ENCODE results near the gene MYO5B.

Gene MYO5B

DNA sequence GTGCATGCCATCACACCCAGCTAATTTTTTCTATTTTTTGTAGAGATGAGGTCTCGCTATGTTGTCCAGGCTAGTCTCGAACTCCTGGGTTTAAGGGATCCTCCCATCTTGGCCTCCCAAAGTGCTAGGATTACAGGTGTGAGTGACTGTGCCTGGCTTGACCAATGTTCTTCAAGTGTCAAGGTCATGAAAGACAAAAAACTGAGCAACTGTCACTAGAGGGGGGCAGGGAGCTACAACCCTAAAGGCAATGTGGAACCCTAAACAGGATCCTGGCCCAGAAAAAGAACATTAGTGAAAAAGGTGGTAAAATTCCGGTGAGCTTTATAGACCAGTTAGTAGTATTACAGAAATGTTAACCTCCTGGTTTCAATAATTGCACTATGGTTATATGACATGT, 7.3 kb downstream of the MYO5B start:
- no peak for DNase-seq

DNA sequence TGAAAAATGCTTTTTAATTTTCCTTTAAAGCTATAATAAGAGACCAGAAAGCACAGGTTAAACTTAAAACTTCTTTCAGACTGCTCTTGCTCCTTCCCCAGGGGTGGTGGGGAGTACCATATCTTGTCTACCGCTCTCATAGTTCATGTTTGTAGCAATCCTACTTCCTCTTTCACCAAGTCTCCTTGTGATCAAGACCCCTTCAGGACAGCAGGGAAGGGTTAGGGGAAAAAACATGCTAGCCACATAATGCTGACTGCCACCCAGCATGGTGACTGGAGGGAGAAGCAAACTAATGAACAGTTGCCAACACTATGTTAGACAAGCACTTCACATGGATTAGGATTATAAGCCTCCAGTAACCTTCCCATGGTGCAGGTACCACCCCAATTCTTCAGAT, 8.6 kb downstream of the MYO5B start:
- DNase-seq = no peak

DNA sequence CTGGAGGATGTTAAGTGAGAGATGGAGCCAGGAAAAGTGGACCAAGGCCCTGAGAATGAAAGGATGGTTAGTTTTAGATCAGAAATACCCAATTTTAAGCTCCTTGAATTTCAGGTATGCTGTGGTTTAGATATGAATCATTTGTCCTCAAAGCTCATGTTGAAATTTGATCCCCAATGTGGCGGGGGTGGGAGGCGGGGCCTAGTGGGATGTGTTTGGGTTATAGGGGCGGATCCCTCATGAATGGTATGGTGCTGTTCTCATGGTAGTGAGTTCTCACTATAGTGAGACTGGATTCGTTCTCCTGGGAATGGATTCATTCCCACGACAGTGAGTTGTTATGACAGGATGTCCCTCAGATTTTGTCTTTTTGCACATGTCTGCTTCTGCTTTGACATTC, 11.4 kb downstream of the MYO5B start:
- DNase-seq = no peak

DNA sequence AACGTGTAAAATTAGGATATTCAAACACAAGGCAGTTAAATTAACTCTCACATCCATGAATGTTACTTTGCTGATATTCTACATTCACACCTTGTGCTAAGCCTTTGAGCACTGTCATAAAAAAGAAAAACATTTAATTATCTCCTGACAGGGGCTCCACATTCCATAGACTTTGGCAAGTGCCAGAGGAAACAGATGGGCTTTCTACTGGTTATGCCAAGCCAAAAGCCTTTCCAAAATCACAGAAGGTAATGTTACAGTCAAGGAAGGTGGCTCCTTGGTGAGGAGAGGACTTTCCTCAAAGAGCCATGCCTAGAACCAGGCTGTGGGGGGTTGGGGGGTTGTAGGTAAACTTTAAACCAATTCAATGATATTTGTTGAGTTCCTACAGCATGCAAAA, 12.4 kb downstream of the MYO5B start:
- no peak for DNase-seq

DNA sequence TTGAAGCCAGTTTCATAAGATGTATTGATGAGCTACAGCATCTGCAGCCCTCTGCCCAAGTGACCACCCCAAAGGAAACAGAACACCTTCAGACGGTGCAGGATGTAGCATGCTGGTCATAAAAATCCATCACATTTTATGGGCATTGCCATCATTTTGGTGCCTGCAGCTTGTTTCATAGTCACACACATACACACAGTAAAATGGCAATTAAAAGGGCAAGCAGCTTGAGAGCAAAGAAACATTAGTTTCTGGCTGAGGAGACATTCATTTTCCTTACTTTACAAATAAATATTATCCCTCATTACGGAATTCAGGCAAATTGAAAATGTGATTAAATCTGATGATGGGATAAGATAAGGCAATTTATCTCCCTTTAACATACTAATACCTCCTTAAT, 13.4 kb downstream of the MYO5B start:
- DNase-seq = no peak

DNA sequence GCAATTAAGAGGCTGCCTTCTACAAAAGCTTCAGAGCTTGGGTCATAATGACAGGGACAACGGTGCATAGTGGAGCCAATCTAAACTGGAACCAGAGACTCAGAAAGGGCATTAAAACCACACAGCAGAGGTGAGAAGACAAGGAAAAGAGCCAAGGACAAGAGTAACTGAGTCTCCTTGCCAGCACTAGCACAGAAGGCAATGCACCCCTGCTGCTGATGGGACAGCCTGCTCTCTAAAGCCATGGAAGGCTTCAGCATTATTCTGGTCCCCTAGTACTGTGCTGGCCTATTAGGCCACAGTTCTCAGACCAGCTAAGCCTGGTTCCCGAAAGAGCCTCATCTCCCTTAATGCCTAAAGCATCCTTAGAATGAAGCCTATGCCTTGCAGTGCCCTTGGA, 15.5 kb downstream of the MYO5B start:
- DNase-seq = no peak

DNA sequence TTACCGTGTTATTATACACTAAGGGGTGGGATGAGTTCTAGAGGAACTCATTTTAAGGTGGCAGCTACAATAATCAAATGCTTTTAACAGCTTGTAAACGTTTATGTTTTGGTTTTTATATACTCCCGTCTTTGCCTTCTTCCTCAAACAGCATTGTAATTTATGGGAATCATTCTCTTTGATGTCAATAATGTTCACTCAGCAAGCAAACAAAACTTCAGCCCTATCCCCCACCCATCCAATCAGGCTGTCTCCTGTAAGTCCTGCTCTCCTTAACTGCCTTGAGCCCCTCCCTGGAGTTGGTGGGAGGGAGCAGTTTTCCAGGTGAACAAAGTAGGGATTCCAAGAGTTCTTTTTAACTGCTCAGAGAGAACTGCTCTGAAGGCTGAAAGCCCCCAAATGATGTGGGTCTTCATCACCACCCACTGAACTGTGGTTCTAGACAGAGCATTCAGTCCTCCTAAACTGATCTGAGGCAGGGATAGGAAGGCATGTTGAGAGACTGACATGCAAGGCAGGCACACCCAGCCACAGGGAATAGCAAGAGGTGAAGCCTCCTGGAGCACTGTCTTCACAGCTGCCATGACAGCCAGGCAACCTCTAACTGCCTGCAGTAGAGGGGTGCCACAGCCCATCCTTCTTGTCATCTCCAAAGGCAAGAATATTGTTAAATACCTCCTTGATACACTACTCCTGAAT, 17.5 kb downstream of the MYO5B start:
- no peak for DNase-seq

DNA sequence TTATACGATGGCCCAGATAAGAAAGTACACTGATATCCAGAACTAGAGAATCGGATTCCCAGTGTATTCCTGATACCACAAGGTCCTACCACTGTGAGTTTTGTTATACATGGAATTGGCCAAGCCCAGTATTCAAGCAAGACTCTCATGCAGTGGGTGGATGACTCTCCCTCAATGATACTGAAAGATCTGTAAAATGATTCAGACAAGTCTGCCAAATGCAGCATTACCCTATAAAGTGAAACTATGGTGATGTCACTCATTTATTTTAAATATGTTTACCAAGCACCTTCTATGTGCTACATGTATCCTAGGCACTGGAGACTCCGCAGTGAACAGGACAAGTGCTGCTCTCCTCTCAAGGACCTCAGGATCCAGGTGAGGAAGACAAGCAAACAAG, 22.6 kb downstream of the MYO5B start:
- DNase-seq = no peak

DNA sequence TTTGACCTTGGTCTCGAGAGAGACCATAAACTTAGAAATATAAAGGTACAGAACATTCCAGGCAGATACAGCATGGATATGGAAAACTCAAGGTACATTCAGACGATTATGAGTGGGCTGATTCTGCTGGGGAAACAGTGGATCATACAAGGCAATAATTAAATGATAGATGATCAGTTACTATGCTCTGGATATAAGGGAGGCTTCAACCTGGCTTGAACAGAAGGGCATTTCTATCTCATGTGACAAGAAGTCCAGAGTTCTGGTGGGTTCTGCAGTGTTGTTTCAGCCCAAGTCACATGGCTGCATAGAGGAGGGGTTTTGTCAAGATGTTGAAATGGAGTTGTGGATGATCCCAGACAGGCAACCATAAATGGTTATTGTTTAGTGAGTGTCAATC, 23.5 kb downstream of the MYO5B start:
- DNase-seq = no peak

DNA sequence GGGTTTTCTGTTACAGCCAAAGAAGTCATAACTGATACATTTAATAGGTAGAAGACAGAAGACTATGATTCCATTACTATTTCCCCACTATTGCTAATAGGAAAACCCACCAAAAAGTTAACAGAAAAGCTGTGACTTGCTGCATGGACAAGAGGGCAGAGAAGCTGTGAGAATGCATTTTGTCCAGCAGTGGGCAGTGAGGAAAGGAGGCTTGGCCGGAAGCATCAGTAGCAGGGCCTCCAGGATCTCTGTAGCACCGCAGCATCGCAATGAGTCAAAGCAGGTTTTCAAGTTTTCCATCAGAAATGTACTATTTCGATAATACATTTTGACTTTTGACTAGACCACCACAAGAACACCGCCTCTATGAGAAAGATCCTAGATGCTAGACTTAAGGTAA, 24.9 kb downstream of the MYO5B start:
- no peak for DNase-seq

DNA sequence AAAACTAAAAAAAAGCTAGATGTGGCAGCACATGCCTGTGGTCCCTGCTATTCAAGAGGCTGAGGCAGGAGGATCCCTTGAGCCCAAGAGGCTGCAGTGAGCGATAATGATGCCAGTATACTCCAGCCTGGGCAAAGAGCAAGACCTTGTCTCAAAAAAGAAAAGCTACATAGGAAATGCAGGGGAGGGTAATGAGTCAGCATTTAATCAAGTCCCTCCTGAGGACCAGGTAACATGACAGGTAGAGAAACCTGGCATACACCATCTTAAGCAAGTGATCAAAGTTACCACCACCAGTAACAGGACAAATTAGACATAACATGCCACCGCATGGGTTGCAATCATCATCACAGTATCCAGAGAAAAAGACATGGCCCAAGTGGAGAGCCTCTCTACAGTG, 25.8 kb downstream of the MYO5B start:
- DNase-seq = no peak

DNA sequence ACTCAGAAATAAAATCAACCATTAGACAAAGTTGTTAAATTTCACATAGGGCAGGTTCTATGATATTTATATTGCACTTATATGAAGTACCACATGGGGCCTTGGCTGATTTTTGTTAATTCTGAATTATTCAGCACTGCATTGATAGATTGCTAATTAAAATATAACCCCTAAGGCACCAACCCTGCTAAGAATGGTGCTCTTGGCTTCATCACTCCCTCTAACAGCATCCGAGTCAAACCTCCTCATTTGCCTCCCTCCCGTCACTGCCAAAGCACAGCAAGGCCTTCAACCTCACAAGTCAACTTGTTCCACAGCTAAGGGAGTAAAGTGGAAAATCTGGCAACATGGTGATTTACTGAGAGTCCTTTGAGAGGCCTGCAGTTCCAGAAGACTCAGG, 27.0 kb downstream of the MYO5B start:
- no peak for DNase-seq

DNA sequence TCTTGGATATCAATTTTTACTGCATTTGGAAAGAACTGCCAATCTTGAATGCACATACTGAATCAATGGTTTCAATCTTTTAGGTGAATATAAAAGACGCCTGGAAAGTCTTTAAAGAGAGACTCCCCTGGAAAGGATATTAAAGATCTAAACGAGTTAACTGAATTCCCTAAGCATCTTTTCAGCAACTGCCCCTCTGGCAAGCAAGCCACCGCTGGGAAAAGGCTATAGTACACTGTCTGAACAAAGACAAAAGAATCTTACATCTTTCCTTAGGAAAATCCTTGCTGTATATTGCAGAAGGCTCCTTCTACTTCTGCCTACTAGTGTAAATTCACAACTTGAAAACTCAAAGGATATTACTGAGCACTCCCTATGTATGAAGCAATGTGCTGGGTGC, 28.0 kb downstream of the MYO5B start:
- DNase-seq = no peak

DNA sequence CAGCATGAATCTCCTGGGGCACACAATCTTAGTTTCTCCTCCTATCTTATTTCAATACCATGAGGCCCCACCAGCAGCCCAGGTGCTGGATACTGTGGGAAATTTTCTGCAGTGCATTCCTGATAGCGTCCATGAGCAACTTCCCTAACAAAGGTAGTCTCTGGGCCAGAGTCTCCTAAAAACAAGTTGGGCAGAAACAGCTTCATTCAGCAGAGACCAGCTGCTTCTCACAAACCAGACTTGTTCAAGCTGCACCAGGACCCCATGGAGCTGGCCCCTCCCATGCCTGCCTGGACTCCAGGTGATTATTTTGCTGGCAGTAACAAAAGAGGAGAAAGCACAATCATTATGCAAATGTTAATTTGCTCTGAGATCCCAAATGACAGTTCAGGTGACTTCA, 31.4 kb downstream of the MYO5B start:
- DNase-seq = no peak

DNA sequence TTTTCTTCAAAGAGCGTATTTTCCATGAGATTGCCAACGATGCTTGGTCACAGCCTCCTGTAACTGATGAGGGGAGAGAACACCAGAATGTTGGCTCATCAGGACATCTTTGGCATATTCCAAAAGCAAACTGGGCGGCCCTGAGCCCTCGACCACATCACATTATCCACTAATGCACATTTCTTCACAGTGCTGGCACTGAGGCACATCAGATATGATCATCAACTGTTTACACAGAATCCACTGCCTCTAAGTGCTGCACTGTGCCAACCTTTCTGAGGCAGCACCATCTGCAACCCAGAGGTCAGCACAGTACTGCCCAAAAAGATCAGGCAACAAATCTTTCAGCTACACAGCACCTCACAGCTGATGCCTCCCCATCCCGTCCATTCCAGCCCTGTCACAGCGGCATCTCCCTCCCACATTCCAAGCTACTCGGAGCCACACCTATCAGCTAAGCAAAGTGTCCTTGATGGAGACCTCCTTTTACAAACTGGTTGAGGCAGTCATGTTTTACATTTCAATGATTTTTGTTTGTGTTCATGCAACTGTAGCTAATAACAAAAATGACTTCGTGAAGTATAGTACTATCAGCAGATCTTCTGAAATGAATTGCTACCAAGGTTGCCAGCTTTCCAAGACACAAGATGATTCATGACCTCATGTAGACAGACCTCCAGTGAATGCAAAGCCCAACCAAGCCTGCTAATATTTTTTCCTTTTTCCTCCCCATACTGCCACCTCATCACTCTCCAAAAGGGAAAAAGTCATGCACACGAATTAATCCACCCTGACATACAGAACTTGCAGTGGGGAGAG, 32.3 kb downstream of the MYO5B start:
- DNase-seq = no peak

DNA sequence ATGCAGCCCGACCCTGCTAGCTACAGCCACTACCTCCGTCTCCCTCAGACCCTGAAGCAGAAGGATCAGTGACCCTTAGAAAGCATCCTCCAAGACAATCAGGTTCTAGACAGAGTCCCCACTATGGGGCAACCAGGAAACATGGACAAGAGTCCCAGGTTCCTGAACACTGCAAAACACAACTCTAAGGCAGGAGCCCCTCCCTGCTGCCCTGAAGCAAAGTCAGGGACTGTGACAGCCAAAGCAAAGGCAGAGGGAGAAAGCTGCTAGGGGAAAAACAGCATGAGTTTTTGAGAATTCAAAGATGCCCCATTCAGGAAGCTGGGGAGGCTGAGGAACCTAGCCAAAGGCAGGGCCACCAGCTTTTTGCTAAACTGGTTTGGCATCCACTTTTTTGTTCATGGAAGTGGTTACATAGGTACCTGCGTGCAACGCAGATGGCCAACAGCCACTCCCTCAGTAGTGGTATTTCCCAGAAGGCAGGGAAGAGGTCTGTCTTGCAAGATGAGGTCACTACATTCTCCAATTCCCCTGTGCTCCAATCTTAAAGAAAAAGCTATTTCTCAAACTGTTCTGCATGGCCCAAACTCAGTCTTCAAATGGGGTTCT, 33.2 kb downstream of the MYO5B start:
- DNase-seq = no peak

DNA sequence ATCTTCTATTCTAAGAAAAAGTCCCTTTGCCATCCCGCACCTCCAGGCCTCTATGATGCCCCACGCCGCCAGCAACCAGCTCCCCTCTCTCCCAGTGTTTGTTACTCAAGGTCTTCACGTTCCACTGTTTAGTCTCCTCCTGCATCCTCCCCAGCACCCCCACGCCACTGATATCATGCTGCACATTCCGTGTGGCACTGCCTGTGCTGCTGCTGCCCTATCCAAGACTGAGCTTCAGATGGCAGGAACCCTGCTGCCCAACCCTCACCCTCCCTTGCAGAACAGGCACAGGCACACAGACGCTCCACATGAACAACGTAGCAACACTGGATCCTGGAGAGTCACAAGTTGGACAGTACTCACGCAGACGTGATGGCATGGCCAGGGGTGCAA, 35.3 kb downstream of the MYO5B start:
- no peak for DNase-seq

DNA sequence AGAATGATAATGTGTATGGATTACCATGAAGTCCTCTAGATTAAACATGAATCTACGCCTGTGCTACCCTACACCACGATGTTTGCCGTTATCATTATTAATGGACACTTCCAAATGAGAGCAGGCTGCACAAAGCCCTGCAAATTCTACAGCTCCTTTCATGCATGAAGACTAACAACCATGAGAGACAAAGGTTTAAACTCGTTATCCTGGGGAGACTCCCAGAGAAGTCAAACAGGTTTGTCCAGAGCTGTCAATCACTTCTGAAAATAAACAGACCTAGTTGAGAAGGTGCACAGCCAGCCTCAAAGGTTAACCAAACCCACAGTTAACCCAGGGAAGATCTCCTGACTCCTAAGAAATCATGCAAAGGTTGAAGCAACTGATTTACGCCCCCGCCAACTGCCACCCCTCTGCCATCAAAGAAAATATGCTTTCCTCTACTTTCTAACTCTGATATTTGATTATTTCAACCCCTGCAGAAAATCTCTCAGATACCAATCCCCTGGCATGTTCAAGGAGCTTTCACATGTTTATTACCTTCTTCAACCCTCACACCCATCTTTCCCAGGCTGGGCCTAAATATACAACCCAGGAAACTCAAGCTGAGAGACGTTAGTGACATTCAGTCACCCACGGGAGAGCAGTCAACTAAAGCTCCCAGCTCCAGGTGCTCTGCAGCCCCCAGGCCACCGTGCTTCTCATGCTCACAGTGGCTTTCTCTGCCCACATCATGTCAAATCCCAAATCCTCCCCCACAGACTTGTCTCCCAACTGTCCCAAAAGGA, 35.9 kb downstream of the MYO5B start:
- DNase-seq = no peak

DNA sequence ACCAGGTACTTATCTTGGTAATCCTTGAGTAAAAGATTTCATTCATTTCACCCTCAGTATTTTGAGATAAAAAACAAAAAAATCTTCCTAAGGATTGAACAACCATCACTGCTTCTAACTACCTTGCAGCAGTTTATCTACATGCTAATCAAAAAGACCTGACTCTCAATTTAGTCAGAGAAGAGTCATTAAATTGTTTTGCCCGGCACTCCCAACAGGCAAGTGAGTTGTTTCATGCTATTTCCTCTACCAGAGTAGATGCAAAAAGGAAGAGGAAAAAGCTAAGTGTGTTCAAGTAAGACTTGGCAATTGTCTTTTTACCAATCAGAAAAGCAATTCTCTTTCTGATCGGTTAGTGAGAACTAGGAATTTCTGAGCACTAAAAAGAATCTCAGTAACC, 39.5 kb downstream of the MYO5B start:
- DNase-seq = no peak

DNA sequence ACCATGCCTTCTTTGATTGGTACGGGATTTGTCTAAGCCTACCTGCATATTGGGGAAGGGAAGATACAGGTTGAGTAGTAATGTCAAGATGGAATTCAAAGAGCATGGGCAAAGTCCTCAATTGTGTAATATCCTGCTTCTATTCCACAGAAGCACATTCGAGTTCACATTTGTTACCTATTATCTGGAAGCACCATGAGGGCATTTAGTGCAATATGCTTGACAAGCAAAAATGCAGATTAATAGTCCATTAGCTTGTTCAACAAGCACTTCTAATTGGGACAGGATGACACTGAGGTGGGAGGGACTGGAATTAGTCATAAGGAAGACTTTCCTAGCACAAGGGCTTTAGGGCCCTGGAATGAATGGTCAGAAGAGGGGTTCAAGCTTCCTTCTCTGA, 40.5 kb downstream of the MYO5B start:
- DNase-seq = no peak

DNA sequence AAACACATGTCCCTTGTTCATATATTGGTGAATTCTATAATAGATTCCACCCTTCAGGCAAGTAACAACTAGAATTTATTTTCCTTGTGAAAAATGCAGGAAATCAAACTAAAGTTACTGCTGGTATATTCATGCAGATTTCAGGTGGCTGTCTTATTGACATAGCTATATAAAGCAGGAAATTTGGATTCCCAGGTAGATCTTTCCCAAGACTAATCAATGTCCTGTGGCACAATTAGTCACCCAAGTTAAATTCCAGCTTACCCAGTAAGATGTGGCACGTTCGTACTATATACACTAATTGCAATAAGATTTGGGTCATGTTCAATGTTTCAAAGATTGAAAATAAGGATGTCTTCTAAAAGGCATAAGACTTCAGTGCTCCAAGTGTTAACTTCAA, 42.0 kb downstream of the MYO5B start:
- DNase-seq = no peak

DNA sequence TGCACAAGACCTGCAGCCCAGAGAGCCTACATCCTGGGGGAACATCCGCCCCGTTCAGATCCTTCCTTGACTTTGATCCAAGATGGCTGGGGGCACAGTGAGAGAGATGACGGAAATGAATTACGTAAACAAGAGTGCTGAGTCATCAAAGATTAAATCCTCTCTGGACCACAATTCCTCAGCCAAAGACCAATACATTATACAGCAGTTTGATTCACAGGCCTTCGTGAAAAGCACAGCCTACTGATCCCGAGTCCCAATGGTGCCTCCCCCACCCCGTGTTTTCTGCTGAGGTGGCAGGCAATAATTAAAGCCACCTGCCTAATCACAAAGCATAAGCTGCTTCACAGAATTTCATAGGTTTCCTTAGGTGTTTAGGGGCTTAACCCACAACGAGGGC, 43.0 kb downstream of the MYO5B start:
- DNase-seq = no peak

DNA sequence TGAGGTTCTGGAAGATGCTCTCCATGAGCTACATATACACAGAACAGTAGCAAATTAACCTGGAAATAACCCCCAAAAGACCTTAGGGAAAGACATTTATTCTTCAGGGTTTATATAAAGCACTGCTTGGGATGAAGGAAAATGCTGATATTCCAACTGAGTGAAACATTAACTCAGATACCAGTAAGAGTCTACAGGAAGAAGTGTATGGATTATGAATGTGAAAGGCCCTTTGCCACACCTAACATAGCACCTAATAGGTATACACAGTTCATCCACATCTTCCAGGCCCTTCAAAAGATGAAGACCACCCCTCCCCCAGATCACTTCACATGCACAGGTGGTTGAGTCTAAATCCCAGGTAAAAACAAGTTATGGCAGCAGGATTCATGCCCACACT, 50.4 kb downstream of the MYO5B start:
- no peak for DNase-seq

DNA sequence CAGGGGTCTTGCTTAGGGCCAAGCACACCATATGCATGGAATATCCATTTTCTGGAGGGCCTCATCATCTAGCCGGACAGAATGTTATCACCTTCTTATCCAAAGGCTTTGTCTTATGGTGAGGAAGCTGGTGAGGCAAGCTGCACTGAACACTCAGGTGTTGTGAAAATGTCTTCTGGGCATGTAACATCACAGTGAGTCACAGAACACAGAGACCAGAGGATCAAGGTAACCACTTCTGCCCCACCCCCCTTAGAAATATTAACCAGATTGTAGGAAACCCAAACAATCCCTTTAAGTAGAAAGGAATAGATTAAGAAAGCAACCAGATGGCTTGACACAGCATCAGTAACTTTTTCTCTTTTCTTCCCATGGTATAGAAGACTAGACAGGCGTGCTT, 51.1 kb downstream of the MYO5B start:
- no peak for DNase-seq

All from activated CD4-positive, alpha-beta T cell treated with anti-CD3 and anti-CD28 coated beads for 4 hours (primary cell).